Measurements from ENCODE around the gene KDM1B.
"Not testable (repeated sequence)": the region's sequence is repeated elsewhere in the genome, so short reads cannot be mapped to it uniquely, and the experiment has no call there.

KDM1B gene

DNA sequence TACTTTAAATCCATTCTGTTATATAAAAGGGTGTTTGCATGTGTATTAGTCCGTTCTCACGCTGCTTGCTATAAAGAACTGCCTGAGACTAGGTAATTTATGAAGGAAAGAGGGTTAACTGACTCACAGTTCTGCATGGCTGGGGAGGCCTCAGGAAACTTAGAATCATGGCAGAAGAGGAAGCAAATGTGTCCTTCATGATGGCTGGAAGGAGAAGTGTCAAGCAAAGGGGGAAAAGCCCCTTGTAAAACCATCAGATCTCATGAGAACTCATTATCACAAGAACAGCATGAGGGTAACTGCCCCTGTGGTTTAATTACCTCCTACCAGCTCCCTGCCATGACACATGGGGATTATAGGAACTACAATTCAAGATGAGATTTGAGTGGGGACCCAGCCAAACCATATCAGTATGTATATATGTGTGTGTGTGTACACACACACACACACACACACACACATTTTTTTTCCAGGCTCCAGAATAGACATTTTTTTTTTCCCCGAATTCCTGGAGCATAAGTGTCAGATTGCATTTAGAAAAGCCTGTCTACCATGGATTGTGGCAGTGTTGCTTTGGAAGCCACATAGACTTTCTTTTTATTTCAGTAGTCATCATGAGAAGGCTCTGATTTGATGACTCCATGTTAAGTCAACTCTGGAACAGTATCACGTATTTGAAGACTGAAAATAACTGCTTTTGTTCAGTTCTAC is 31.5 kb downstream of the KDM1B start:
- DNase-seq (ENCODE audit: low read depth in 2 of 2), result no peak

DNA sequence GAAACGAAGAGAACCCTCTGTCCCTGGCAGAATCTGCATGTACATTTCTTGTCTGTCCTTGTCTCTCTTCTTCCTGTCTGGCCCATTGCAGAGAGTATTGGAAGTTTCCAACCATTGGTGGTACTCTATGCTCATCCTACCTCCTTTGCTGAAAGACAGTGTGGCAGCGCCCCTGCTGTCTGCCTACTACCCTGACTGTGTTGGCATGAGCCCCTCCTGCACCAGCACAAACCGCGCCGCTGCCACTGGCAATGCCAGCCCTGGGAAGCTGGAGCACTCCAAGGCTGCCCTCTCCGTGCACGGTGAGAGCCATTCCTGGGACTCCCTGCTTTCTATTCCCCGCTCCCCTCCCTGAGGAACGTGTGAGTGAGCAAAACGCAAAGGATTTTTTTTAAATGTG is 32.5 kb downstream of the KDM1B start:
- DNase-seq (ENCODE audit: low read depth in 2 of 2), result no peak

DNA sequence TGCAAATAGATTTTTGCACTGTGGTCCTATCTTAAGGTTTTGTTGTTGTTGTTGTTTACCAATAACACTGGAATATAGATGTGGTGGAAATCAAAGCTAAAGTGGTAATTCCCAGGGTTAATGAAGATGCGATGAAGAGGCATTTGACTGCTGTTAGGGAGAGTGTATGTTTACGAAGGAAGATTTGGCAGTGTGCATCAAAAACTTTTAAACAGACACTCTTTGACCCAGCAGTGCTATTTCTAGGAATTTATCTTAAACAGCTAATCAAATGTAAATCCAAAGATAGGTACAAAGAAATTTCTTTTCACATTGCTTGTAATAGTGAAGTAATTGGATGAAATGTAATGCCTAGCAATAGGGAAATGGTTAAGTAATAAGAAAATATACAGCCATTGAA is 34.0 kb downstream of the KDM1B start:
- no peak for DNase-seq (ENCODE audit: low read depth in 2 of 2)

DNA sequence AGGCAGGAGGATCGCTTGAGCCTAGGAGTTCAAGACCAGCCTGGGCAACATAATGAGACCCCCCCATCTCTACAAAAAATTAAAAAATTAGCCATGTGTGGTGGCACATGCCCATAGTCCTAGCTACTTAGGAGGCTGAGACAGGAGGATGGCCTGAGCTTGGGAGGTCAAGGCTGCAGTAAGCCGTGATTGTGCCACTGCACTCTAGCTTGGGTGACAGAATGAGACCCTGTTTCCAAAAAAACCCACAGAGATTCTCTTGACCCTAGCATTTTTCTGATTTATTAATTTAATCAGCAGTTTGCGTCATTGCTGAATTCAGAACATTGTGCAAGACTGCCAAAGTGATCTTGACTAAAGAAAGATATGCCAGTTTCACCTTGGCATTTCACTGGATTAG is 36.8 kb downstream of the KDM1B start:
- DNase-seq (ENCODE audit: low read depth in 2 of 2), result no peak

DNA sequence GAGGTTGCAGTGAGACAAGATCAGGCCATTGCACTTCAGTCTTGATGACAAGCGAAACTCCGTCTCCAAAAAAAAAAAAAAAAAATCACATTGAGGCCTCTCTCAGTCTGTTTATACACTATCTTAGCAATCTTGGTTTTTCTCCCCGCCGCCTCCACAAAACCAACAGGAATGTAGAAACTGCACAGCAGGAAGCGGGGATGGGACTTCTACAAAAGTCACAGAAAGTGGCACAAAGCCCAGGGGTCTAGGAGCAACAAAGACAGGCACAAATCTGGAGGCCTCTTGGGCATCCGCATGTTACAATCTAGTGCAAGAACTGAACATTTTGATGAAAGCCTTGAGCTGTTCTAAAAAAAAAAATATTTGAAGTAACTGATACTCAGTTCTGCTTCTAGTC is 48.6 kb downstream of the KDM1B start:
- no peak for DNase-seq (ENCODE audit: low read depth in 2 of 2)

DNA sequence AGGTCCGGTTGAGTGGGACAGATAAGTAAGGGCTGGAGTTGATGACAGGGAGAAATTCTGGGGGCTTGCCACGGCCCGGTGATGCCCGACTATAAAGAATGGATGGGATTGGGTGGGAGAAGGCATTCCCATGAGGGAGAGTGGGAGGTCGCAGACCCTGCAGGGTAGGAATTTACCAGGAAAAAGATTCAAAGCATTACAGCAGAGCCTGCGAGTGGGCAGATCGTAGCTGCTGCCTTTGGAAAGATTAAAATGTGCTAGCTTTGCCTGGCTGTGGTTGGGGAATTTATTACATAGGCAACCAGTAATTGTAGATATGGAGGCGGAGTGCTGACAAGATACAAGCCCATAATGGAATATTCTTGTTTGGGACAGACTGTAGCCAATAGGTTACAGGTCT is 49.5 kb downstream of the KDM1B start:
- DNase-seq (ENCODE audit: low read depth in 2 of 2), result no peak

DNA sequence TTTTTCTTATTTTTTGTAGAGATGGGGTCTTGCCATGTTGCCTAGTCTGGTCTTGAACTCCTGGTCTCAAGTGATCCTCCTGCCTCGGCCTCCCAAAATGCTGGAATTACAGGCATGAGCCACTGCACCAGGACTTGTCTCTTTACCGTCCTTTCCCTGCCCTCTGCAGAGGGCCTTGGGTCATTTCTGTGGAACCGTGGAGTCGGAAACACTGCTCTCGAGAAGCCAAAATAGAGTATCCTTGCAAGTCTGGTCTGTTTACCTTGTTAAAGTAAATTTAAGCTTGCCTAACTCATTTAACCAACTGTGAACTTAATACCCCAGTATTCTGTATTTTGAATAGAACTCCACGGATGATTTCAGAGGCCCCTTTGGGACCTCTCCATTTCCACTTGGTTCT is 51.4 kb downstream of the KDM1B start:
- no peak for DNase-seq (ENCODE audit: low read depth in 2 of 2)

DNA sequence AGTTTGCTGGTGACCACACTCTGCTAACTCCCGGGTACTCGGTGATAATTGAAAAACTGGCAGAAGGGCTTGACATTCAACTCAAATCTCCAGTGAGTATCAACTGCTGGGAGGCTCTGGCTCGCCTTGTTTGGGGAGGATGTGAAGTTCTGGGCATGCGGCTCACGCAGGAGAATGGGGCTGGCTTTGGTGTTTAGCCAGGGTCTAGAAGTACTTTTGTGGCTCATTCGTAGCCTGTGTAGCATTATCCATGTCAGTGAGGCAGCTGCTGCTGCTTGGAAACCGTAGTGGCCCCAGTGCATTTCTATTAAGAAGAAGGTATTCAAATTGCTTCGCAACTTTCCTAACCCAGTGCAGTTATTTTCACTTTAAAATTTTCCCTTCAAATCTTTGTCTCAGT is 52.2 kb downstream of the KDM1B start:
- no peak for DNase-seq (ENCODE audit: low read depth in 2 of 2)

DNA sequence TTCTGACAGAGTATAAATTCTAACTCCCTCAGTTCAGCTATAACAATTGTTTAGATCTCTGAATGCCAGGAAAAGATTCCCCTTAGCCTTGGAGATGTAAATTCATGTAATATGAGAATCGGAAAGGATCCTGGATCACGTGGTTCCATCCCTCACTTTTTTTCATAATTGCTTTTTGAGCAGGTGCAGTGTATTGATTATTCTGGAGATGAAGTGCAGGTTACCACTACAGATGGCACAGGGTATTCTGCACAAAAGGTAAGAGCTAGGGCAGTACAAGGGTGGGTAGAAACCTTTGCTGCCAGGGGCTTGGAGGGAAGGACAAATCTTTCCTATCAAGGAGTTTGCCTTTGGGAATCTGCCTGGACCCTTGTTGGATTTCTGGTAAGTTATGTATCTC is 52.7 kb downstream of the KDM1B start:
- no peak for DNase-seq (ENCODE audit: low read depth in 2 of 2)

DNA sequence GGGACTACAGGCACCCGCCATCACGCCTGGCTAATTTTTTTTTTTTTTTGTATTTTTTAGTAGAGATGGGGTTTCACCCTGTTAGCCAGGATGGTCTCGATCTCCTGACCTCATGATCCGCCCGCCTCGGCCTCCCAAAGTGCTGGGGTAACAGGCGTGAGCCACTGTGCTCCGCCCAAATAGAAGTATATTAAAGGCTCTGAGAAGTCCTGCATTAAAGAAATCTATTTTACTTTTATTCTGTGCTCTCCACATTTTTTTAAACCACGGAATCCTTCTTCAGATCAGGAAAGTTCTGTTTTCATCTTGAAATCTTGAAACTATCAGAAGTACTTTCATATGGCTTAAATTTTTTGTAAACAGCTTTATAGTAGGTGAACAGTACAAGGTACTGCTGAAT is 53.6 kb downstream of the KDM1B start:
- DNase-seq (ENCODE audit: low read depth in 2 of 2), result not testable (repeated sequence)

DNA sequence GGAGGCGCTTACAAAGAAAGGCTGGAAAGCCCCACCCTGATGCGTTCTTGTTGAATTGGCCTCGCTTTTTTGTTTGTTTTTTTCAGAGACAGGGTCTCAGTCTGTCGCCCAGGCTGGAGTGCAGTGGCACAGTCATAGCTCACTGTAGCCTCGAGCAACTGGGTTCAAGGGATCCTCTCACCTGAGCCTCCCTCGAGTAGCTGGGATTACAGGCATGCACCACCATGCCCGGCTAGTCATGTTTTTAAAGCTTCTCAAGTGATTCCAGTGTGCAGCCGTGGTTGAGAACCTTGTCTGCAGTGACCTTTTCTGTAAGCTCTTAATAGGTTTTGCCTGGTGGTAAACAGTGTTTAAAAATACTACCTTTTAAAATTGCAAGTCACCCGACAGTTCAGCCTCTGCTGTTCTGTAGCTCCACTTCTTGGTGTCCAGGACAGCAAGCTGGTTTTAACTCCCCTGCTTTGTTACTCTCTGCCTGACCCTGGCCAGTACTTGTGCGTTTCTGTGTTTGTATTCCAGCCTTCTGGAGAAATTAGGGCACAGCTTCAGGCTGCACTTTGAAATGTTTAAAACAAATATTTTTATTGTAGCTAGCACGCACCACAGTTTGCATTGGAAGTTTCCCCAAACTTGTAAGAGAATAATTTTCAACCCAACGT is 54.4 kb downstream of the KDM1B start:
- DNase-seq (ENCODE audit: low read depth in 2 of 2), result no peak

DNA sequence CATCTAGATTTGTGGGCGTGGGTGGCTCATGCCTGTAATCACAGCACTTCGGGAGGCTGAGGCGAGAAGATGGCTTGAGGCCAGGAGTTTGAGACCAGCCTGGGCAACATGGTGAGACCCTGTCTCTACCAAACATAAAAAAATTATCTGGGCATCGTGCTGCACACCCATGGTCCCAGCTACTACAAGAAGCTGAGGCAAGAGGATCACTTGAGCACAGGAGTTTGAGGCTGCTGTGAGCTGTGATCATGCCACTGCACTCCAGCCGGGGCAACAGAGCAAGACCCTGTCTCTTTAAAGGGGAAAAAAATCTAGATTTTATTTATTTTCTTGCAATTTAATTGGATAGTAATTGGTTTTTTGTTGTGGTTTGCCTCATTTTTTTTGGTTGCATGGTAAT is 55.5 kb downstream of the KDM1B start:
- DNase-seq (ENCODE audit: low read depth in 2 of 2), result no peak

DNA sequence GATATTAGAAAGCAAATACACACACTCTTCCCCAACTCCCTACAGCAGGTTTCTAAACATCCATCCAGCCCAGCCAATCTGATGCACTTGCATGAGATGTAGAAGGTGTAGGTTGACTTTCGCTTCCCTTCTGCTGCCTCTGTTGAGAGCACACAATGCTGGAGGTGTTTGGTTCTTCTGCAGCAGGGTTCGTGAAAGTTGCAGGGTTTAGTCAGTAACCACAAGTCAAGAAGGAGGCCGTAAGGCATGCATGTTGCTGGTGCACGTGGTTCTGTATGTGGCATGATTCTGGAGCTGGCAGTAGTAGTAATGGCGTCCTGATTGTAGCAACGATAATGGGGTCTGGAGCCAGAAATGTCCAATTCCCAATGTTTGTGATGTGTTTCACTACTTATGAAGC is 56.1 kb downstream of the KDM1B start:
- peak in 1 of 2 donors; percentile 0 for DNase-seq (ENCODE audit: low read depth in 2 of 2)

DNA sequence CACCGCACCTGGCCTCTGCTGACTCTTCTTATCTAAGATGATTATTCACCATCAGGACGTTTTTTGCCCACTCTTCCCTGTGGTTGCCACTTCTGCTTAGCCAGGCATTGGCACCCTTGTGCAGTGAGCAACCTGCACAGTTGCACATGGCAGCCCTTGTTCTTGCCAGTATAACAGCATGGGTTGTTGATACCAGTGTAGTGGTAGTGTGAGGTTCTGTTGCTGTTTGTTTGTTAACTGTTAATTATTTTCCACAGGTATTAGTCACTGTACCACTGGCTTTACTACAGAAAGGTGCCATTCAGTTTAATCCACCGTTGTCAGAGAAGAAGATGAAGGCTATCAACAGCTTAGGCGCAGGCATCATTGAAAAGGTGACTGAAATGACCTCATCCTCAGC is 57.0 kb downstream of the KDM1B start:
- no peak for DNase-seq (ENCODE audit: low read depth in 2 of 2)

DNA sequence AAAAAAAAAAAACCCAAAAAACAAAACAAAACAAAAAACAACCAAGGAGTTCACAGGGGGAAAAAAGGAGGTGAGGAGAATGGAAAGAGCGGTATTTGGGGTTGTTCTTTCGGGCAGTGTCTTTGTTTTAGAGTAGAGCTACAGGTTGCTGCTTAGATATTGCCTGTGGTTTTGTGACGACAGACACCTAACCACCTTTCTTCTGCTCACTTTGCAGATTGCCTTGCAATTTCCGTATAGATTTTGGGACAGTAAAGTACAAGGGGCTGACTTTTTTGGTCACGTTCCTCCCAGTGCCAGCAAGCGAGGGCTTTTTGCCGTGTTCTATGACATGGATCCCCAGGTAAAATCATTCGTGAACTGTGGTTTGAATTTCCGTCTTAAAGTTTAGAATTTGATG is 58.2 kb downstream of the KDM1B start:
- DNase-seq (ENCODE audit: low read depth in 2 of 2), result no peak

DNA sequence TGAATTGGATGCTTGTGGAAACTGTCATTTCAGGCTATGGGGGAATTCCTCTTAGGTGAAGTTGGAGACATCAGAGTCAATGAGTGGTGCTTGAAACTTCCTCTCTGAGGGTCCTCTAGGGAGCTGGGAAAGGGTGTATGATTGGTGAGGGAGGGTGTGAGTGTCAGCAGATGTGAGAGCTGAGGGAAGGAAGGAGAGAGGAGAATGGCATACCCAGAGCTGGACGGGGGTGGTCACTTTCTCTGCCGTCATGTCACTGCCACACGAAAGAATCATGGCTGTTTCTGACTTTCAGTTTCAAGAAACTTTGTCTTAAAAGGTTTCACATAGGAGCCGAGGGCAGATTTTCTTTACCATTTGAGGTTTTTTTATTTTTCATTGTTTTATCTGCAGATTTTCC is 58.8 kb downstream of the KDM1B start:
- no peak for DNase-seq (ENCODE audit: low read depth in 2 of 2)

DNA sequence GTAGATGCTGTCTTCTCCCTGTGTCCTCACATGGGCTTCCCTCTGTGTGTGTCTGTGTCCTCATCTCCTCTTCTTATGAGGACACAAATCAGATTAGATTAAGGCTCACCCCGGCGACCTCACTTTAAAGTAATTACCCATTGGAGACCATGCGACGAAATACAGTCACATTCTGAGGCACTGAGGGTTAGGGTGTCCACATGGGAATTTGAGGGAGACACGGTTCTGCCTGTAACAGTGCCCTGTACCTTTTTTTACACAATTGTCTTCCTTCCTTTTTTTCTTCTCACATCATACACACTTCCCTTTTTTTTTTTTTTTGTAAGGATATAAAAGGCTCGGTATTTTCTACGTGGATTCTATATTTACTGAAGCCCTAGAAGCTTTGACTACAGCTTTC is 60.2 kb downstream of the KDM1B start:
- DNase-seq (ENCODE audit: low read depth in 2 of 2), result no peak

DNA sequence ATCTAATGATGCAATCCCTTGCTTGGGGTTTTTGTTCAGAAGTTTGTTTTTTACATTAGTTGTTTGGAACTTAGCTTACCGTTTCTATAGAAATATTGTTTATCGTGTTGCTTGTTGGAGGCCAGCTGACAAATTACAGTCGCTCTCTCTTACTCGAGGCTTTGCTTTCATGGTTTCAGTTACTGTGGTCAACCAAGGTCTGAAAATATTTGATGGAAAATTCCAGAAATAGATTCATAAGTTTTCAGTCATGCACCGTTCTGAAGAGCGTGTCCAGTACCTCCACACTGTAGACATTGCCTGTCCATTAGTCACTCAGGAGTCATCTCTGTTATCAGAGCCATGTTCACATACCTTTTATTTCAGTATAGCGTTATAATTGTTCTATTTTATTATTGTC is 61.2 kb downstream of the KDM1B start:
- no peak for DNase-seq (ENCODE audit: low read depth in 2 of 2)

DNA sequence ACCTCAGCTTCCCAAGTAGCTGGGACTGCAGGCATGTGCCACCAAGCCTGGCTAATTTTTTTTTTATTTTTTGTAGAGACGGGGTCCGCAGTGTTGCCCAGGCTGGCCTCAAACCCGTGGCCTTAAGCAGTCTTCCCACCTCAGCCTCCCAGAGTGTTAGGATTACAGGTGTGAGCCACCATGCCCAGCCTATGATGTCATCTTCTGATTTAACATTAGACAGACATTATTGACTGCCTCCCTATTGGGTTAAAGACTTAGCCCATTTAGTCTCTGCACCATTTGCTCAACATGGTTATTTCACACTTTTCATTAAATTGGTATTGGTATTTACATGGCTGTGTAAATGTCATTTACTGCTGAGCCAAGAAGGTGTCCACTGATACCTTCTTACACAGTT is 63.0 kb downstream of the KDM1B start:
- no peak for DNase-seq (ENCODE audit: low read depth in 2 of 2)

DNA sequence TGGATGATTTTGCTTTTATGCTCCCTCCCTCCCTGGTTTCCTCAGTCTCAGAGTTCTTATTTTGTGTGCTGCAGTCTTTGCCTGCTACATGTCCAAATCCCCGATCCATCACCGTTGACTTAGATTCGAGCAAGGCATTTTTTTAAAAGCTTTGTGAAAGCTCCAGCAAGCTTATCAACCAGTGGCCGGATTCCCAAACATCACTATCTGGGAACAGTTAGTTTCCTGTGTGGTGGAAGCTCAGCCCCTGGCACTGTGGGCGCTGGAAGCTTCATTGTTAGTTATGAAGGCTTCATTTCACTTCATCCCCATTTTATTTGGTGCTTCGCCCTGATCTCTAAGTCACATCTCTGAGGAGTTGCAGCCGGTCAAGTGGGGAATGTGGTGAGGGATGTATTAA is 64.4 kb downstream of the KDM1B start:
- DNase-seq (ENCODE audit: low read depth in 2 of 2), result no peak

DNA sequence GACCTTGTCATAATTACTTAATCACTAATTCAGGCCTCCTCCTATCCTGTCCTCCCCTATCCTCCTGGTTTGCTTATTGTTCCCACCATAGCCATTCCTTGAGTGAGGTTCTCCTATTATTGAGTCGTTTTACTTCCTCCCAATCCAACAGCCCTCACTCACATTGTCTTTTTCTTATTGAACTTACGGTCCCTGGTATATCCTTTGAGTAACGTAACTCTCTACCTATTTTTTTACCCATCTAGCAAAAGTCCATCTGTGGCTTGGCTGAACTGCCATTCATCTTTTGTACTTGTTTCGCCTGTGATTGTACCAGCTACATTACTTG is 66.0 kb downstream of the KDM1B start:
- DNase-seq (ENCODE audit: low read depth in 2 of 2), result no peak

DNA sequence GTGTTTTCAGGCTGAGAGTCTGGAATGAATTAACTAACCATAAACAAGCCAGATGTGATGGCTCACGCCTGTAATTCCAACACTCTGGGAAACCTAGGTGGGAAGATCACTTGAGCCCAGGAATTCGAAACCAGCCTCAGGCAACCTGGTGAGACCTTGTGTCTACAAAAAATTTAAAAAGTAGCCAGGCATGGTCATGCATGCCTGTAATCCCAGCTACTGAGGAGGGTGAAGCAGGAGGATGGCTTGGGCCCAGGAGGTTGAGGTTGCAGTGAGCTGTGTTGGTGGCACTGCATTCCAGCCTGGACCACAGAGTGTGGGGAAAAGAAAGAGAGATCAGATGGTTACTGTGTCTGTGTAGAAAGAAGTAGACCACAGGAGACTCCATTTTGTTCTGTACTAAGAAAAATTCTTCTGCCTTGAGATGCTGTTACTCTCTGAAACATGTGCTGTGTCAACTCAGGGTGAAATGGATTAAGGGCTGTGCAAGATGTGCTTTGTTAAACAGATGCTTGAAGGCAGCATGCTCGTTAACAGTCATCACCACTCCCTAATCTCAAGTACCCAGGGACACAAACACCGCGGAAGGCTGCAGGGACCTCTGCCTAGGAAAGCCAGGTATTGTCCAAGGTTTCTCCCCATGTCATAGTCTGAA is 71.4 kb downstream of the KDM1B start:
- not testable (repeated sequence) for DNase-seq (ENCODE audit: low read depth in 2 of 2)

DNA sequence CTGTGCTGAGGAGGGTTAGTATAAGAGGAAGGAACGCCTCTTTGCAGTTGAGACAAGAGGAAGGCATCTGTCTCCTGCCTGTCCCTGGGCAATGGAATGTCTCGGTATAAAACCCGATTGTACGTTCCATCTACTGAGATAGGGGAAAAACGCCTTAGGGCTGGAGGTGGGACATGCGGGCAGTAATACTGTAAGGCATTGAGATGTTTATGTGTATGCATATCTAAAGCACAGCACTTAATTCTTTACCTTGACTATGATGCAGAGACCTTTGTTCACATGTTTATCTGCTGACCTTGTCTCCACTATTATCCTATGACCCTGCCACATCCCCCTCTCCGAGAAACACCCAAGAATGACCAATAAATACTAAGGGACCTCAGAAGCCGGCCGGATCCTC is 71.9 kb downstream of the KDM1B start:
- not testable (repeated sequence) for DNase-seq (ENCODE audit: low read depth in 2 of 2)

DNA sequence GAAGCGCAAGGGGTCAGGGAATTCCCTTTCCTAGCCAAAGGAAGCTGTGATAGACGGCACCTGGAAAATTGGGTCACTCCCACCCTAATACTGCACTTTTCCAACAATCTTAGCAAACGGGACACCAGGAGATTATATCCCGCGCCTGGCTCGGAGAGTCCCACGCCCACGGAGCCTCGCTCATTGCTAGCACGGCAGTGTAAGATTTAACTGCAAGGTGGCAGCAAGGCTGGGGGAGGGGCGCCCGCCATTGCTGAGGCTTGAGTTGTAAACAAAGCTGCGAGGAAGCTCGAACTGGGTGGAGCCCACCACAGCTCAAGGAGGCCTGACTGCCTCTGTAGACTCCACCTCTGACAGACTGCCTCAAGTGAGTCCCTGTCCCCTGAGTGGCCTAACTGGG is 73.4 kb downstream of the KDM1B start:
- not testable (repeated sequence) for DNase-seq (ENCODE audit: low read depth in 2 of 2)

Data from activated CD4-positive, alpha-beta T cell treated with anti-CD3 and anti-CD28 coated beads for 24 hours (primary cell).